PC-3 (cell line): ENCODE measurements around the gene WNT1.

Source experiments
- CTCF ChIP-seq: fragments of 300-600 bp; sonication (generic); conservative IDR thresholded peaks from 2 replicates; pipeline ENCODE4 v1.5.1; 2017; ENCODE audit warnings: antibody characterized with exemption, low read depth, mild to moderate bottlenecking, low read length
- EZH2phosphoT487 ChIP-seq: fragments of 300-600 bp; sonication (generic); IDR thresholded peaks from 2 replicates; pipeline ENCODE4 v1.6.1; 2018; ENCODE audit warnings: mild to moderate bottlenecking, antibody characterized with exemption, low read length, borderline replicate concordance

GRCh38 chr12:48938805-48939204 lies 39.3 kb upstream of the WNT1 start:
- no peak for TF ChIP-seq CTCF
- no peak for TF ChIP-seq EZH2phosphoT487
